ENCODE measurements around the gene GRPEL2.

Gene GRPEL2

DNA sequence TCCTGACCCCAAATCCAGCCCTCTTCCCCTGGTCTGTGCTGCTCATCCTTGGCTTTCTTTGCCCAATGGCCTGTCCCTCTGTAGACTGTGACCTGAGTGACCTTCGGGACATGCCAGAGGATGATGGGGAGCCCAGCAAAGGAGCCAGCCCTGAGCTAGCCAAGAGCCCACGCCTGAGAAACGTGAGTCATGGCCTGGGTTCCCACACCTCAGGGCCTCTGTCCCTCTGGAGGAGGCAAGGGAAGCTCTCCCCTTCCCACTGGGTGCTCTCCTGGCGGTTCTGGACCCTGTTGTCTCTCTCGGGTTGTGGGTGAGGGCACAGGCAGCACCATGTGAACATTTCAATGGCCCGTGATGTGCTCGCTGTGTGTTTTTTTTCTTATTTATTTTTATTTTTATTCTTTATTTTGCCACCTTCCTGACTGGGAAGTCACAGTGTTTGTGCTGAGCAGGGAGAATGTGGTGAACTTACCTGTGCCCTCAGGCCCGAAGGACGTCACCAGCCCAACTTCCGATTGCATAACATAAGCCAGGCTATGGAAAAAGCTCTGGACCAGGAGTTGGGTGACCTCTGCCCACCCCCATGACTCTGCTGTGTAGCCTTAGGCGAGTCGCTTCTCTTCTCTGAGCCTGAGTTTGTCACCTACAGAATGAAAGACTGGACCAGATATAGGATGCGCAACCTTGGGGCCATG is 44.1 kb upstream of the GRPEL2 start:
- TF ChIP-seq, protein P1, sequence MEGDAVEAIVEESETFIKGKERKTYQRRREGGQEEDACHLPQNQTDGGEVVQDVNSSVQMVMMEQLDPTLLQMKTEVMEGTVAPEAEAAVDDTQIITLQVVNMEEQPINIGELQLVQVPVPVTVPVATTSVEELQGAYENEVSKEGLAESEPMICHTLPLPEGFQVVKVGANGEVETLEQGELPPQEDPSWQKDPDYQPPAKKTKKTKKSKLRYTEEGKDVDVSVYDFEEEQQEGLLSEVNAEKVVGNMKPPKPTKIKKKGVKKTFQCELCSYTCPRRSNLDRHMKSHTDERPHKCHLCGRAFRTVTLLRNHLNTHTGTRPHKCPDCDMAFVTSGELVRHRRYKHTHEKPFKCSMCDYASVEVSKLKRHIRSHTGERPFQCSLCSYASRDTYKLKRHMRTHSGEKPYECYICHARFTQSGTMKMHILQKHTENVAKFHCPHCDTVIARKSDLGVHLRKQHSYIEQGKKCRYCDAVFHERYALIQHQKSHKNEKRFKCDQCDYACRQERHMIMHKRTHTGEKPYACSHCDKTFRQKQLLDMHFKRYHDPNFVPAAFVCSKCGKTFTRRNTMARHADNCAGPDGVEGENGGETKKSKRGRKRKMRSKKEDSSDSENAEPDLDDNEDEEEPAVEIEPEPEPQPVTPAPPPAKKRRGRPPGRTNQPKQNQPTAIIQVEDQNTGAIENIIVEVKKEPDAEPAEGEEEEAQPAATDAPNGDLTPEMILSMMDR (IDR thresholded peaks at IDR 0.05; ENCODE audit: low read depth, low read length) = no peak
- no peak overlapping the region for H3K4me3 ChIP-seq (ENCODE audit: low read depth, low read length)

- TF ChIP-seq, protein P1 (IDR thresholded peaks at IDR 0.05; ENCODE audit: low read depth, low read length) = no peak
- no peak overlapping the region for H3K4me3 ChIP-seq (ENCODE audit: low read depth, low read length)
Observed at GRCh38 chr5:149301744-149302380, 43.4 kb upstream of the GRPEL2 start.

DNA sequence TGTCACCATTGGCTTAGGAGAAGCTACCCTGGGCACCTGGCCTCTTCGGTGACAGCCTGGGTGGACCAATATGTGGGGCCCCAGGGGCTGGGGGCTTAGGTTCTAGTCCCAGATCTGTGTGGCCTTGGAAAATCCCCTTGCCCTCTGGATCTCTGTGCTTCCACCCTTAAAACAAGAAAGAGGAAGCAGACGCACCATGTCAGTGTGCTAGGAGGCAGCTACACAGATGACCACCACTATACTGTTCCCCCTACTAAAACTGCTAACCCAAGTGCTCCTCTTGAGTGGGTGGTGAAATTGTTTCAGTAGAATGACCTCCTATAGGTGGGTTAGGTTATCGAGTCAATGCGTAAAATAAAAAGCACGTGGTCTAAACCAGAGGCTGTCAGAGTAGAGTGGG is 42.7 kb upstream of the GRPEL2 start:
- no peak overlapping the region for H3K4me3 ChIP-seq (ENCODE audit: low read depth, low read length)
- TF ChIP-seq, protein P1 (IDR thresholded peaks at IDR 0.05; ENCODE audit: low read depth, low read length) = no peak

GRCh38 chr5:149303210-149303609 is 42.1 kb upstream of the GRPEL2 start:
- H3K4me3 ChIP-seq (ENCODE audit: low read depth, low read length) = no peak overlapping the region
- TF ChIP-seq, protein P1 (IDR thresholded peaks at IDR 0.05; ENCODE audit: low read depth, low read length) = no peak

DNA sequence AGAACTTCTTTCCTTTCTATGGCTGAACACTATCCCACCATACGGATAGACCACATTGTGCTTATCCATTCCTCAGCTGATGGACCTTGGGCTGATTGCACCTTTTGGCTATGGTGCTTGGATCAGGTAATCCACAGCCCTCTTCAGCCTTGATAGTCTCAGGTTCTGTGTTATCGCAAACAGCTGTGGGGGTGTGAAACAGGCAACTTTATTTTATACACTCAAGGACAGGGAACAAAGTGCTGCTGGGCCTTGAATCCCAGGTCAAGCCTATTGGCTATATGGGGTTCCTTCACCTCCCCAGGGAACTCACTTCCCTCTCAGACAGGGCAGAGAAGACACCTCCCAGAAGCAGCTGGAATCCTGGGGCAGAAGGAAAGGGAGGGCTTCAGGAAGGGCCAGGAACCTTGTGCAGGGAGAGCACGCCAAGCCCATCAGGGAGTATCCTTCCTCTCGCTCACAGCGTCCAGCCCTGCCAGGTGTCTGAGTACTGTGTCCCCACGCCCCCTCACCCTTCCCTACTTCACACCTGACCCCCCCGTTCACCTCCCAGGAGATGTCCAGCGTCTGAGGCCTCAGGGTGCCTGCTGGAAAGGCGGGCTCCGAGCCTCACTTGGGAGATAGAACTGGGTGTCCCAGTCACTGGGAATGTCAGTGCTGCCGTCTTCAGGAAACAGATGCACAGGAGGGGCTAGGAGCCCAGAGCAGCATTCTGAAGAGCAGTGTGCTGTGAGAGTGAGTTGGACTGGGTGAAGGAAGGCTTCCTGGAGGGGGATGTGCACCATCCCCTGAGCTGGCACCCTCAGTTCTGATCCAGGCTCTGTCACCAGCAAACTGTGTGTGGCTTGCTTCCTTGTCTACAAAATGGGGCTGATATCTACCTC is 40.9 kb upstream of the GRPEL2 start:
- TF ChIP-seq, protein P1 (IDR thresholded peaks at IDR 0.05; ENCODE audit: low read depth, low read length) = no peak

GRCh38 chr5:149309354-149309753 is 35.9 kb upstream of the GRPEL2 start:
- no peak overlapping the region for H3K4me3 ChIP-seq (ENCODE audit: low read depth, low read length)
- TF ChIP-seq, protein P1 (IDR thresholded peaks at IDR 0.05; ENCODE audit: low read depth, low read length) = no peak

More for the DNA sequence above, 40.9 kb upstream of the GRPEL2 start:
- H3K4me3 ChIP-seq (ENCODE audit: low read depth, low read length) = no peak overlapping the region
